Hepatocyte (in vitro differentiated cells): Measurements from ENCODE around the gene TBC1D8. TPM values are rescaled to one million over a fixed set of nuclear protein-coding genes. Genes with fewer than 3 reads are reported as not detected.

Experiments used
- DNase-seq: peaks from one replicate; pipeline ENCODE4 v3.0.0-alpha.2; 2016; ENCODE audit warnings: low spot score
- H2AFZ ChIP-seq: fragments of 200-600 bp; sonication (generic); 2 replicates; pipeline ENCODE4 v1.6.0; 2016; ENCODE audit warnings: antibody characterized with exemption, mild to moderate bottlenecking
- H3K27ac ChIP-seq: fragments of 200-600 bp; sonication (generic); 2 replicates; pipeline ENCODE4 v1.5.1; 2016; ENCODE audit warnings: mild to moderate bottlenecking
- H3K27me3 ChIP-seq: fragments of 200-600 bp; sonication (generic); 2 replicates; pipeline ENCODE4 v1.6.1; 2016
- H3K36me3 ChIP-seq: fragments of 200-600 bp; sonication (generic); replicated peaks from 2 replicates; pipeline ENCODE4 v1.5.1; 2016; ENCODE audit warnings: low read depth; ENCODE audit not compliant: insufficient read depth
- H3K4me1 ChIP-seq: fragments of 200-600 bp; sonication (generic); 2 replicates; pipeline ENCODE4 v1.5.1; 2016; ENCODE audit warnings: mild to moderate bottlenecking, moderate library complexity; ENCODE audit not compliant: insufficient read depth
- H3K4me2 ChIP-seq: fragments of 200-600 bp; sonication (generic); 2 replicates; pipeline ENCODE4 v1.6.0; 2016
- H3K4me3 ChIP-seq: fragments of 200-600 bp; sonication (generic); 2 replicates; pipeline ENCODE4 v1.5.1; 2016; ENCODE audit warnings: mild to moderate bottlenecking
- H3K79me2 ChIP-seq: fragments of 200-600 bp; sonication (generic); 2 replicates; pipeline ENCODE4 v1.6.0; 2017; ENCODE audit warnings: mild to moderate bottlenecking
- H3K9me2 ChIP-seq: fragments of 200-600 bp; sonication (generic); replicated peaks from 2 replicates; pipeline ENCODE4 v1.6.0; 2017; ENCODE audit warnings: mild to moderate bottlenecking; ENCODE audit not compliant: insufficient read depth
- H3K9me3 ChIP-seq: fragments of 200-600 bp; sonication (generic); 2 replicates; pipeline ENCODE4 v1.5.1; 2016; ENCODE audit warnings: low read depth, mild to moderate bottlenecking
- H4K20me1 ChIP-seq: fragments of 200-600 bp; sonication (generic); 2 replicates; pipeline ENCODE4 v1.6.0; 2016; ENCODE audit warnings: mild to moderate bottlenecking; ENCODE audit not compliant: insufficient read depth, poor library complexity, severe bottlenecking
- EZH2 ChIP-seq: fragments of 200-600 bp; sonication (generic); IDR thresholded peaks from 2 replicates; pipeline ENCODE4 v1.6.1; 2016; ENCODE audit warnings: antibody characterized with exemption, mild to moderate bottlenecking, borderline replicate concordance
- EZH2phosphoT487 ChIP-seq: fragments of 200-600 bp; sonication (generic); IDR thresholded peaks from one replicate; pipeline ENCODE4 v1.6.1; 2018; ENCODE audit warnings: antibody characterized with exemption, mild to moderate bottlenecking, low read depth, moderate library complexity; ENCODE audit not compliant: unreplicated experiment, severe bottlenecking
- WGBS: methylation state at CpG from one replicate; pipeline ENCODE4 v1.1.6; 2016; ENCODE audit warnings: low lambda C conversion rate; ENCODE audit errors: missing lambda C conversion rate; 5-methylcytosine and 5-hydroxymethylcytosine counted together
- polyA plus RNA-seq: library from polyadenylated mRNA; unstranded; fragments of >200 nt; fragmentation: Nextera tagmentation; extraction: Ambion mirVana; gene quantifications from 2 replicates; pipeline ENCODE4 v1.2.1, GENCODE V29; 2016
- total RNA-seq: library from RNA; depleted of rRNA; stranded (reverse); fragments of >200 nt; gene quantifications from 2 replicates; pipeline ENCODE4 v1.2.3, GENCODE V29; 2014
- TF ChIP-seq, protein P1 (sequence below): fragments of 200-600 bp; sonication (generic); IDR thresholded peaks from 2 replicates; pipeline ENCODE4 v1.5.1; 2016; ENCODE audit warnings: antibody characterized with exemption, mild to moderate bottlenecking; ENCODE audit not compliant: poor library complexity

The TBC1D8 gene
- total and polyA plus RNA-seq, 2 experiments from 2014 or later = 10.1 to 15.8 TPM

DNA sequence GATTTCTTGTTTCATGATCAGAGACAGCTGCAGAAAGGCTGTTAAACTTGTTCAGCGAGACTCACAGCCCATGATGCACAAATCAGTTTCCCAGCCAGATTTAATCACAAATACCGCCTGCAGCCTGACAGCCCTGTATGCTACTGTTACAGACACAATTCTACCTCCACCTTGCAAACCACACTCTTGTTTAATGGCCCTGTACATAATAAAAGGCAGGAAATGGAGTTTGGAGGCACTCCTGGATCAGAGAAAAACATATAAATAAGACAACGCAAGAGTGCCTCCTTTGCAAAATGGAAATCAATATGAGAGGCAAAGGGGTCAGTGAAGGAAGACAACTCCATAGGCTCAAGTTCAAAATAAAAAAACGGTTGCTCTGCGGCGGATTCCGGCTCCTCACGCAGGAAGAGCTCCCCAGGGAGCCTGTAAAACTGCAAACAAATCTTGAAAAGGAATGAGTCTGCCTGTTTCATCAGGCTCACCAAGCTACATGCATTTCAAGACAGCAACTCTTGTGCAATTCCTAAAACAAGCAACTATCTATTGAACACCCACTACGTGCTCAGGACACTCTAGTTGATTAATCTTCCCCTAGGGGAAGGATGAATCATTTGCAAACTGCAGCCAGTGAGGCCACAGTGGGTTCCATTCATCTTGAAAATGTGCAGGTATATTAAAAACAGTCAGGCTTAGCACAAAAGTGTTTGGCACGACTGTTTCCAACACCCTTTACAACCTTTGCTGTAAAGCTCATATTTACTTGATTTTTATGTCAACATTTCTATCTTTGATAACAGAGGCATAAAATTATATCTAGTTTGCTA, 37.5 kb downstream of the TBC1D8 start:
- TF ChIP-seq EZH2phosphoT487 = no peak
- TF ChIP-seq EZH2 = no peak
- TF ChIP-seq, protein P1, sequence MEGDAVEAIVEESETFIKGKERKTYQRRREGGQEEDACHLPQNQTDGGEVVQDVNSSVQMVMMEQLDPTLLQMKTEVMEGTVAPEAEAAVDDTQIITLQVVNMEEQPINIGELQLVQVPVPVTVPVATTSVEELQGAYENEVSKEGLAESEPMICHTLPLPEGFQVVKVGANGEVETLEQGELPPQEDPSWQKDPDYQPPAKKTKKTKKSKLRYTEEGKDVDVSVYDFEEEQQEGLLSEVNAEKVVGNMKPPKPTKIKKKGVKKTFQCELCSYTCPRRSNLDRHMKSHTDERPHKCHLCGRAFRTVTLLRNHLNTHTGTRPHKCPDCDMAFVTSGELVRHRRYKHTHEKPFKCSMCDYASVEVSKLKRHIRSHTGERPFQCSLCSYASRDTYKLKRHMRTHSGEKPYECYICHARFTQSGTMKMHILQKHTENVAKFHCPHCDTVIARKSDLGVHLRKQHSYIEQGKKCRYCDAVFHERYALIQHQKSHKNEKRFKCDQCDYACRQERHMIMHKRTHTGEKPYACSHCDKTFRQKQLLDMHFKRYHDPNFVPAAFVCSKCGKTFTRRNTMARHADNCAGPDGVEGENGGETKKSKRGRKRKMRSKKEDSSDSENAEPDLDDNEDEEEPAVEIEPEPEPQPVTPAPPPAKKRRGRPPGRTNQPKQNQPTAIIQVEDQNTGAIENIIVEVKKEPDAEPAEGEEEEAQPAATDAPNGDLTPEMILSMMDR = no peak
- H3K9me2 ChIP-seq = no peaks in the 10 kb centered on the region
- H3K4me2 ChIP-seq = peak overlapping the region; percentile 68
- peaks cover 33% of the 10 kb centered on the region for H3K4me1 ChIP-seq
- no peaks in the 10 kb centered on the region for H3K9me3 ChIP-seq
- H3K4me3 ChIP-seq = no peak overlapping the region
- H3K27ac ChIP-seq = peak overlapping the region; percentile 75
- DNase-seq = peak; percentile 41
- no peaks in the 10 kb centered on the region for H3K36me3 ChIP-seq
- no peak overlapping the region for H2AFZ ChIP-seq
- peaks cover 64% of the 10 kb centered on the region for H3K79me2 ChIP-seq
- no peaks in the 10 kb centered on the region for H3K27me3 ChIP-seq
- WGBS = 8% methylated on average over 10 of the region's 10 CpGs
- H4K20me1 ChIP-seq = no peaks in the 10 kb centered on the region

DNA sequence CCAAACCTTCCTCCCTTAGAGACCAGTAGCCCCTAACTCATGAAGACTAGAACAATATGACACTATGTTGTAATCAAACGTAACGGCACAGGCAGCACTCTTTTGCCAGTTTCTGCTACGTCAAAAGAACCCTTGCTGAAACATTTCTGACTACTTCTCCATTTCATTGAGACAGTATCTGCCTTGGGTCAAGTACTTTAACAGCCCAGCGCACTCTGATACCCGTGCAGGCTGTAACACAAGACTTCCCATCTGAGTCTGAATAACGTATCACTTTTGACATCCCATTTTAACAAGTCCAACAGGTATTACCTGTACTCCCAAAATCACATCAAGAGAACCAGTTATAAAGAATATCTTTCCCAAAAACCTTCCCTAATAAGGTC, 38.4 kb downstream of the TBC1D8 start:
- no peaks in the 10 kb centered on the region for H3K9me3 ChIP-seq
- no peaks in the 10 kb centered on the region for H4K20me1 ChIP-seq
- H3K36me3 ChIP-seq = no peaks in the 10 kb centered on the region
- H3K9me2 ChIP-seq = no peaks in the 10 kb centered on the region
- 60% methylated on average over 6 of the region's 6 CpGs for WGBS
- H2AFZ ChIP-seq = no peak overlapping the region
- H3K4me3 ChIP-seq = no peak overlapping the region
- TF ChIP-seq, protein P1 = no peak
- TF ChIP-seq EZH2 = no peak
- no peak for TF ChIP-seq EZH2phosphoT487
- H3K4me2 ChIP-seq = peak overlapping the region; percentile 68
- peak overlapping the region; percentile 75 for H3K27ac ChIP-seq
- no peak for DNase-seq
- peaks cover 33% of the 10 kb centered on the region for H3K4me1 ChIP-seq
- H3K27me3 ChIP-seq = no peaks in the 10 kb centered on the region
- peaks cover 68% of the 10 kb centered on the region for H3K79me2 ChIP-seq

DNA sequence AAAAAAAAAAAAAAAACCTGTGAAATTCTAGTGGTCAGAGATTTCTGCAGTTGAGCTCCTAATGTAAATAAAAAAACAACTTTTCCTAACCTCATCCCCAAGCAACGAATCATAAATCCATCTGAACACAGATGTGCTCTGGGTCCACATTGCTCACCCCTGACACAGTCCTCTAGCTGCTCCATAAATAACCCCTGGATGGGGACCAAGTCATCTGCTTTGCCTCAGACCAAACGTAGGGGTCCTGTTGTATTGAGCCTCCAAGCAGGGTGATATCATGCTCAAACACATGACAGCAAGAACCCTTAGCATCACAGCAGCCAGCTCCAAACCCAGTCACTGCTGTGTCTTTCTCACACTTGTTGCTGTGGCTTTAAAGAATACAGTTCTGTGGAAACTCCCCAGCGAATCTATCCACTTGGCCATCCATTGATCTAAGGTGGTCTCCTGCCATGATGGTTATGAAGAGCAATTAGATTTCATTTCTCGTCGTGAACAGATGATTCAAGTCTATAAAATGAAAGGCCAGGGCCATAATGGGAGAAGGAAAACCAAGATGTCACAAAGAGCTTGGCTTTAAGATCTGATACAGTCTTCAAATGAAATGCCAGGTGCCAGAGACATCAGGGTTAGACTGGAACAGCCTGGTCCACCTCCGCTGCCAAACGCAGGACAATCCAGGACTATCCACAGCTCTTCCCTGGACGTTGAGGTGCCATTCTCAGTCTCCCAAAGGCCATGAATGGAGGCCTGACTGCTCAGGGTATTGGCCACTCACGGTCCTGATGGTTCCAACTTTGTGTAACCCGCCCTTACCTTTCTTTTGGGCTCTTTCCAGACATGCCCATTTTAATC, 39.0 kb downstream of the TBC1D8 start:
- H3K79me2 ChIP-seq = peaks cover 75% of the 10 kb centered on the region
- H3K27ac ChIP-seq = peak overlapping the region; percentile 75
- no peaks in the 10 kb centered on the region for H4K20me1 ChIP-seq
- H3K9me2 ChIP-seq = no peaks in the 10 kb centered on the region
- WGBS = 89% methylated on average over 10 of the region's 10 CpGs
- no peaks in the 10 kb centered on the region for H3K9me3 ChIP-seq
- TF ChIP-seq EZH2phosphoT487 = no peak
- no peak for TF ChIP-seq EZH2
- H3K4me3 ChIP-seq = no peak overlapping the region
- no peak overlapping the region for H2AFZ ChIP-seq
- H3K27me3 ChIP-seq = no peaks in the 10 kb centered on the region
- no peak for DNase-seq
- no peak overlapping the region for H3K4me2 ChIP-seq
- H3K36me3 ChIP-seq = no peaks in the 10 kb centered on the region
- H3K4me1 ChIP-seq = peaks cover 36% of the 10 kb centered on the region
